CD4-positive, CD25-positive, alpha-beta regulatory T cell (primary cell): ENCODE data around the gene PEAK1. TPM values are rescaled to one million over a fixed set of nuclear protein-coding genes. Genes with fewer than 3 reads are reported as not detected.
A peak's percentile ranks its signal among the peaks of the same experiment; 100 is the strongest.

Experiments
- ATAC-seq, 2 donors: fragments of 150-1000 bp; cut with Tn5 transposase; one replicate each; pipeline ENCODE4 v1.10.0; 2021; ENCODE audit warnings: low read depth in 2 of 2, moderate number of reproducible peaks in 2 of 2, moderate library complexity in 1 of 2
- DNase-seq, 3 donors: peaks; one replicate each; pipeline versions ENCODE4 v3.0.0 to v3.0.0-alpha.2; 2012 to 2022; ENCODE audit warnings: mixed read lengths in 1 of 3
- H3K27ac ChIP-seq: one replicate; pipeline ENCODE4 v1.7.0; 2013; ENCODE audit warnings: mild to moderate bottlenecking, low read length; ENCODE audit not compliant: insufficient read depth, poor library complexity, severe bottlenecking
- H3K27me3 ChIP-seq: one replicate; pipeline ENCODE4 v1.7.0; 2013; ENCODE audit warnings: low read length; ENCODE audit not compliant: control insufficient read depth, insufficient read depth
- H3K36me3 ChIP-seq: one replicate; pipeline ENCODE4 v1.7.0; 2013; ENCODE audit warnings: mild to moderate bottlenecking, low read length, moderate library complexity; ENCODE audit not compliant: control insufficient read depth, insufficient read depth
- H3K4me1 ChIP-seq: 2 replicates; pipeline ENCODE4 v1.7.0; 2013; ENCODE audit warnings: mild to moderate bottlenecking, low read length; ENCODE audit not compliant: insufficient read depth, control insufficient read depth, poor library complexity, severe bottlenecking
- H3K4me3 ChIP-seq: one replicate; pipeline ENCODE4 v1.7.0; 2013; ENCODE audit warnings: low read depth, mild to moderate bottlenecking, low read length, moderate library complexity
- H3K9me3 ChIP-seq, 2 experiments: 1 replicate in 1 of 2; 2 replicates in 1 of 2; pipeline ENCODE4 v1.7.0; 2013; ENCODE audit warnings: low read length in 2 of 2, mild to moderate bottlenecking in 1 of 2, moderate library complexity in 1 of 2; ENCODE audit not compliant: control insufficient read depth in 2 of 2
- H3K27ac Mint-ChIP-seq, 3 donors: one replicate each; pipeline ENCODE4 v1.8.0; 2020 to 2022; ENCODE audit warnings: mild to moderate bottlenecking in 3 of 3, mixed read lengths in 3 of 3, moderate library complexity in 2 of 3
- H3K27me3 Mint-ChIP-seq: one replicate; pipeline ENCODE4 v1.8.0; 2022; ENCODE audit warnings: mild to moderate bottlenecking, mixed read lengths
- H3K36me3 Mint-ChIP-seq: one replicate; pipeline ENCODE4 v1.8.0; 2020; ENCODE audit warnings: mixed read lengths
- H3K4me1 Mint-ChIP-seq, 4 donors: one replicate each; pipeline ENCODE4 v1.8.0; 2020 to 2022; ENCODE audit warnings: mixed read lengths in 4 of 4, mild to moderate bottlenecking in 1 of 4
- H3K4me3 Mint-ChIP-seq, 4 donors: one replicate each; pipeline ENCODE4 v1.8.0; 2020 to 2022; ENCODE audit warnings: mild to moderate bottlenecking in 4 of 4, mixed read lengths in 4 of 4, moderate library complexity in 3 of 4
- H3K9me3 Mint-ChIP-seq, 7 donors: one replicate each; pipeline ENCODE4 v1.8.0; 2020 to 2022; ENCODE audit warnings: mixed read lengths in 7 of 7, mild to moderate bottlenecking in 3 of 7, moderate library complexity in 2 of 7
- polyA plus RNA-seq, 4 donors: library from polyadenylated mRNA; unstranded; fragments of 300-500 nt; fragmentation: Illumina TruSeq; gene quantifications; one replicate each; pipeline ENCODE4 v1.2.3, GENCODE V29; 2021
- total RNA-seq: library from RNA; stranded (reverse); gene quantifications from one replicate; pipeline ENCODE4 v1.2.3, GENCODE V29; 2022

Gene PEAK1
- total and polyA plus RNA-seq, 5 donors from 2014 or later = 0.15 to 9.6 (median 1.1) TPM

DNA sequence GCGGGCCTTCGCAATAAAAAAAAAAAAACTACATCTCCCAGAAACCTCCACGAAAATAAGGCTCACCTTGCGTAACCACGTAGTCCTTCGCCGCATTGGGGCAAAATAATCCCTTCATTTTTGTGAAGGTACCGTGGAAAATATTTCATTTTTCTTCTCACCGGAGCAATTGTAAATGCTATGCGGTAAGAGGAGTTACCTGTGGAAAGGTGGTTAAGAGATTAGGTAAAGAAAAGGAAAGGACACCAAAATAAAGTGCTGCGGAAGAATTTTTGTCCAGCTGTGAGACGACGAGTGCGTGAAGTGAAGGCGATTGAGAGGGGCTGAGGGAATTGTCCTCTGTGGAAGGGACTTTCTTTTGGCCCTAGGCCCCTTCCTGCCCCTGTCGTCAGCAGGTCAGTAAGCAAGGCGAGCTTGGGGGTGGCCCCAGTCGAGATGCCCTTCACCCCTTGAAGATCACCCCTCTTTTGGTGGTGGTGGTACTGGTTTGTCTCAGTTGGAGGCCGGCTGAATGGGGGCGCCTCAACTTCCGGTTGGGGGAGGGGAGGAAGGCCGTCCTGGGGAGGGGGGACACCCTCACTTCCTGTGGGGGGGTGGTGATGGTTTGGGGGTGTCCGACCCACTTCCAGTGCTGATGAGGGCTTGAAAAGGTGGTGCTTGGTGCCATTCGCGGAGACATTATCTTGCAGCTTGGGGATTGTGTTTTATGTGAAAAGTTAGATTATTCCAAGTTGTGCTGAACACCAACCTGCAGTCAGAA is 886 bp upstream of the PEAK1 start, which contains the start of gene HMG20A:
Gene HMG20A (plus strand): TSS at position 279 of the 760 bp plus-strand sequence. CDS start 37,520 bp downstream, outside the sequence.
- ATAC-seq = peak; percentile 48 to 50
- H3K4me1 ChIP-seq = peaks cover 30% of the 10 kb centered on the region
- peaks cover 22 to 57% (median 47%) of the 10 kb centered on the region in 4 donors for H3K4me1 Mint-ChIP-seq

DNA sequence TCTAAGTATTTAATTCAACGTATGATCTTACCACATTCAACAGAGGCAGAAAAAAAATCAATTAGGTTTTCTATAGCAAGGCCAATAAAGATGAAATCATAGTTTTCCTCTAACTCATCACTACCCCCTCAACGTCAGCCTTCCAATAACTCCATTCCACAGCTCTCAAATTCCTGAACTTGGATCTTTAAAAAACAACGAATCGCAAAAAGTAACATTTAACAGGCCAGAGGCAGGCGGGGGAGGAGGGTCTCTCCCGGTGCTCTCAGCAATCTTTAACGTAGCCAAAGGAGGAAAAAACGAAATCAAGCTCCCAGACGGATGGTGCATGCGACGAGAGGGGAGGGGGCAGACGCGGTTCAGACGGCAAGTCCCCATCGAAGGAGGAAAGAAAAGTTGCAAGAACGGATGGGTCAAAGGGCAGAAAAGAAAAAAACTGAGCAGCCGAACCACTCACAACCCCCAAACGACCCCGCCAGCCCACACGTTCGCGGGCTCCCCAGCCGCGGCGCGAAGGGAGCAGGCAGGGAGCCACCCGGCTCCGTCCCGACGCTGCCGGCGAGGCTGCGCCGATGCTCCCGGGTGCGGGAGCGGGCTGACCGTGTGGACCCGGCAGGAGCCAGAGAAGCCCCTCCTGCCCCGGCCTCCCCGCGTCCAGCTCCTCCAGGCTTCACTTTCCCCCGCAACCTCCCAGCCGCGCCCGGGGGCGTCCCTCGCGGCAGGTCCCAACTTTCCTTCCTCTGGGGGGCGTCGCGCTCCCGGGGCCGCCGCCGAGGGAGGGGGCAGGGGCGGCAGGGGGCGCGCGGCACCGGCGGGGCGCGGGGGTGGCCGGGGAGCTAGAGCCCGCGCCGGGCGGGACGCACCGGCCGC is 703 bp downstream of the PEAK1 start:
- no peaks in the 10 kb centered on the region for H3K36me3 ChIP-seq
- Mint-ChIP-seq H3K36me3 (no peaks in the 10 kb centered on the region), H3K9me3 (peaks cover 0 to 1% (median 0%) of the 10 kb centered on the region in 7 donors), H3K4me3 (peak overlapping the region; percentile 94 to 97 (median 96)), H3K27me3 (peaks cover 30% of the 10 kb centered on the region), H3K4me1 (peaks cover 18 to 42% (median 33%) of the 10 kb centered on the region in 4 donors), H3K27ac (peak overlapping the region; percentile 82 to 88 (median 84))
- ATAC-seq (no peak), DNase-seq (peak in 2 of 3 donors; percentile 6 to 32)
- no peaks in the 10 kb centered on the region for H3K9me3 ChIP-seq
- H3K4me3 ChIP-seq = peak overlapping the region; percentile 65
- no peaks in the 10 kb centered on the region for H3K27me3 ChIP-seq
- no peak overlapping the region for H3K27ac ChIP-seq
- H3K4me1 ChIP-seq = peaks cover 30% of the 10 kb centered on the region

More for the DNA sequence above, 886 bp upstream of the PEAK1 start, which contains the start of gene HMG20A:
- H3K4me3 Mint-ChIP-seq = peak within 1 kb of the TSS; percentile 94 to 100 (median 98)
- H3K4me3 ChIP-seq = peak within 1 kb of the TSS; percentile 100
- no peaks in the 10 kb centered on the region for H3K36me3 ChIP-seq
- H3K27ac ChIP-seq = peak within 1 kb of the TSS; percentile 88
- H3K27me3 ChIP-seq = no peaks in the 10 kb centered on the region
- peaks cover 4% of the 10 kb centered on the region for H3K36me3 Mint-ChIP-seq
- H3K9me3 Mint-ChIP-seq = peaks cover 0 to 1% (median 0%) of the 10 kb centered on the region in 7 donors
- peaks cover 30% of the 10 kb centered on the region for H3K27me3 Mint-ChIP-seq
- peak within 1 kb of the TSS; percentile 96 to 98 (median 96) for H3K27ac Mint-ChIP-seq
- no peaks in the 10 kb centered on the region for H3K9me3 ChIP-seq
- DNase-seq = peak in 1 of 3 donors; percentile 39

DNA sequence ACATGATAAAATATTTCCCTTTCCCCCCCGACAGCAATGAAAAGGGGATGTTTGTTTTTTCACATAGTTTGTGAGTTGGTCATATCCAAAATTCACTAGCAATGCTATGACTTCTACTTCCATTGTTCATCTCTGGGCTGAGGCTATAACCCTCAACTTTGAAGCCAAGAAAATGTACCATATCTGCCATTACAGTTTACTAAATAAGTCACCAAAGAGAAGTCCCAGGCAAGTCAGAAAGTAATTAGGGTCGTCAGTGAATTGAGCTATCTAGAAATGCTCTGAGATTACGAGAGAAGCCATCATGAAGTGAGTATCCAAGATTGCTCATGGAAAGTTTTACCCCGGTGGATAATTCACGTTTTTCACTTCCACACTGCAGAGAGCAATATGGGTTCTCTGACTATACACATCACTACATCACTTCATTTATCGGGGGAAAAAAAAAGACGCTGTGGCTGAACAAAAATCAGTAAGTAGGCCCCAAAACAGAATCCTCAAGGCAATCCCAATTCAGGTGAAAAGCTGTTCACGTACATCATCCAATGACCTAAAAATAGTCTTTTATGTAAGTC is 1.4 kb downstream of the PEAK1 start:
- no peak overlapping the region for H3K27ac ChIP-seq
- Mint-ChIP-seq H3K4me3 (peak overlapping the region; percentile 94 to 96 (median 95)), H3K27ac (peak overlapping the region; percentile 82 to 88 (median 84)), H3K36me3 (no peaks in the 10 kb centered on the region), H3K9me3 (peaks cover 0 to 1% (median 0%) of the 10 kb centered on the region in 7 donors), H3K4me1 (peaks cover 11 to 35% (median 26%) of the 10 kb centered on the region in 4 donors), H3K27me3 (peaks cover 30% of the 10 kb centered on the region)
- H3K4me3 ChIP-seq = peak overlapping the region; percentile 65
- no peaks in the 10 kb centered on the region for H3K36me3 ChIP-seq
- H3K4me1 ChIP-seq = peaks cover 30% of the 10 kb centered on the region
- ATAC-seq (no peak), DNase-seq (no peak)
- H3K27me3 ChIP-seq = no peaks in the 10 kb centered on the region
- no peaks in the 10 kb centered on the region for H3K9me3 ChIP-seq

DNA sequence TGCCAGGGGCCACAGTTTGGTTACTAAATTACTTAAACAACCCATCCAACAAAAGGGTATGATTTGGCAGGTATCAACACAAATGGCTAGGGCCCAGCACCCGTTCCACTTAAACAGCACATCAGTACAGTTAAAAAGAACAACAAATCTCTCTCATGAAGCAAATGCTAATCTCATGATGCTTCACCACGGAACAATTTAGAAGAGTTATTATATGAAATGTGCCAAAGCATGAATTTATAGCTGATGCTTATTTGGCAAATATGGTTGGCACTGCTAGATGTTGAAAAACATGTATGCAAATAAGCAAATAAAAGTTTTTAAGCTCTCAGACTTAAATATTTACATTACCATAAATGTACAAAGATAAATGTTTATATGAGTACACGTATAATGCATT is 2.3 kb downstream of the PEAK1 start:
- H3K36me3 Mint-ChIP-seq = no peaks in the 10 kb centered on the region
- H3K4me3 Mint-ChIP-seq = peak overlapping the region; percentile 33 to 95 (median 94)
- H3K27me3 ChIP-seq = no peaks in the 10 kb centered on the region
- H3K4me1 Mint-ChIP-seq = peaks cover 11 to 28% (median 22%) of the 10 kb centered on the region in 4 donors
- H3K27me3 Mint-ChIP-seq = peaks cover 30% of the 10 kb centered on the region
- DNase-seq = no peak
- peaks cover 24% of the 10 kb centered on the region for H3K4me1 ChIP-seq
- H3K27ac Mint-ChIP-seq = no peak overlapping the region
- H3K4me3 ChIP-seq = no peak overlapping the region
- H3K27ac ChIP-seq = no peak overlapping the region
- ATAC-seq = no peak
- H3K9me3 Mint-ChIP-seq = peaks cover 0 to 1% (median 0%) of the 10 kb centered on the region in 7 donors
- H3K9me3 ChIP-seq = no peaks in the 10 kb centered on the region
- H3K36me3 ChIP-seq = no peaks in the 10 kb centered on the region

DNA sequence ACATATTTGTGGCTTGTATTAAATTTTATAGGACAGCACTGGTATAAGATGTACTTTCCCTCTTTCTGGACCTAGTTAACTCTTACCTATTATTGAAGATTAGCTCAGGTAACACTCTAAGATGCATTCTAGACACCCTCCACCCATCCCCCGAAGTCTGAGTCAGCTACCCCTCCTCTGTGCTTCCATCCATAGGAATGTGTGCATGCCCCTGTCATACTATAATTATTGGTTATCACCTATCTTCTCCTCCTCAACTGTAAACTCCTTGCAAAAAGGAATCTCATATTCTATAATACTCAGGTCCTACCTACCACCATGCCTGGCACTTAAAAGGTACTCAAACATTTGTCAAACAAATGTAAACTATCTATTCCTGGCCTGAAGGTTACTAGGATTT is 3.0 kb downstream of the PEAK1 start:
- peak overlapping the region in 1 of 4 donors; percentile 95 for H3K4me3 Mint-ChIP-seq
- ATAC-seq = no peak
- peaks cover 30% of the 10 kb centered on the region for H3K27me3 Mint-ChIP-seq
- no peak overlapping the region for H3K4me3 ChIP-seq
- no peak overlapping the region for H3K27ac Mint-ChIP-seq
- H3K4me1 Mint-ChIP-seq = peaks cover 11 to 27% (median 22%) of the 10 kb centered on the region in 4 donors
- no peaks in the 10 kb centered on the region for H3K9me3 ChIP-seq
- no peaks in the 10 kb centered on the region for H3K36me3 Mint-ChIP-seq
- no peak overlapping the region for H3K27ac ChIP-seq
- H3K36me3 ChIP-seq = no peaks in the 10 kb centered on the region
- peaks cover 0 to 1% (median 0%) of the 10 kb centered on the region in 7 donors for H3K9me3 Mint-ChIP-seq
- H3K4me1 ChIP-seq = peaks cover 18% of the 10 kb centered on the region
- DNase-seq = no peak
- no peaks in the 10 kb centered on the region for H3K27me3 ChIP-seq

DNA sequence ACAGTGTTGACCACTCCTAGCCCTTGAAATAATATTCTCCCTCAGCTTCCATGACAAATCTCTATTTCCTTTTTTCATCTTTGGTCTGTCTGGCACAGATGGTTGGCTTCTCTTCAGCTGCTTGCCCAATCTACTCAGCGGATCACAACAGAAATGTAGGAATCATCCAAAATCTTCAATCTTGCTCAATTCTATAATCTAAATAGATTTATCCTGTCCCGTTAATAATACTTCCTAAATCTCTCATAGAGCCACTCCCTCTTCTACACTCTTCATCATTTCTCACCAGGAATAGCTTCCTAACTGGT is 3.8 kb downstream of the PEAK1 start:
- no peak overlapping the region for H3K27ac ChIP-seq
- no peak for ATAC-seq
- Mint-ChIP-seq H3K4me3 (no peak overlapping the region), H3K27me3 (peaks cover 27% of the 10 kb centered on the region), H3K27ac (no peak overlapping the region), H3K9me3 (peaks cover 0 to 1% (median 0%) of the 10 kb centered on the region in 7 donors), H3K36me3 (no peaks in the 10 kb centered on the region), H3K4me1 (peaks cover 4 to 18% (median 15%) of the 10 kb centered on the region in 4 donors)
- H3K4me3 ChIP-seq = no peak overlapping the region
- no peaks in the 10 kb centered on the region for H3K27me3 ChIP-seq
- H3K9me3 ChIP-seq = no peaks in the 10 kb centered on the region
- DNase-seq = no peak
- no peaks in the 10 kb centered on the region for H3K36me3 ChIP-seq
- peaks cover 10% of the 10 kb centered on the region for H3K4me1 ChIP-seq

DNA sequence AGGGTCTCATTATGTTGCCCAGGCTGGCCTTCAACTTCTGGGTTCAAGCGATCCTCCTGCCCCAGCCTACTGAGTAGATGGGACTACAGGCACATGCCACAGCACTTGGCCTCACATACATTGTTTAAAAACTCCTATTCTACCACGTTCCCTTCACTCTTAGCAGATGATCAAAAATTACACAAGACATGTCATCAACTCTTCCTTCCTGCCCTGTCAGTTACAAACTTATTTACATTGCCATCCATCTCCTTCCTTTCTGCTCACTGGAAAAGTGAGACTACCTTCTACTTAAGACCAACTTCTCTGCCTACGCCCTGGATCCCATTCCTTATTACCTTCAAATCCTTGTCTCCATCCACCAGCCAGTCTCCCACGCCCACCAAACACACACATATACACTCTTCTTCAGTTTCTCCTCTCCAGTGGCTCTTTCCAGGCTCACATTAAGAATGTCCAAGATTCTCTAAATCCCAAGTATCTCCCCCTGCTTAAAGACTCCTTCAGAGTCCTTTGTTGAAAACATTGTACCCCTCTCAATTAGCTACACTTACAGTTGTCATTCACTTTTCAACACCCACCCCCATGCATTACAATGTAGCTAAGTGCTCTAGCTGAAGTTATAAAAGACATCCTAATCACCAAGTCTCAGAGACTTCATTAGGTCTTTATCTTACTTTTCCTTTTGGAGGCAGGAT is 4.3 kb downstream of the PEAK1 start:
- peaks cover 22% of the 10 kb centered on the region for H3K27me3 Mint-ChIP-seq
- peaks cover 0 to 1% (median 0%) of the 10 kb centered on the region in 7 donors for H3K9me3 Mint-ChIP-seq
- H3K27ac Mint-ChIP-seq = no peak overlapping the region
- no peaks in the 10 kb centered on the region for H3K36me3 Mint-ChIP-seq
- DNase-seq = no peak
- H3K4me3 ChIP-seq = no peak overlapping the region
- H3K4me1 Mint-ChIP-seq = peaks cover 2 to 15% (median 13%) of the 10 kb centered on the region in 4 donors
- H3K36me3 ChIP-seq = no peaks in the 10 kb centered on the region
- no peak overlapping the region for H3K27ac ChIP-seq
- H3K27me3 ChIP-seq = no peaks in the 10 kb centered on the region
- no peak for ATAC-seq
- no peaks in the 10 kb centered on the region for H3K9me3 ChIP-seq
- peaks cover 6% of the 10 kb centered on the region for H3K4me1 ChIP-seq
- no peak overlapping the region for H3K4me3 Mint-ChIP-seq
